Body of pancreas (tissue), 4 donors: Measurements from ENCODE around the gene ARRB1. TPM values are rescaled to one million over a fixed set of nuclear protein-coding genes. Genes with fewer than 3 reads are reported as not detected.

Experiments
- ATAC-seq: fragments of 150-250 bp; one replicate; pipeline ENCODE4 v1.9.1; 2016
- DNase-seq, 4 donors: peaks; one replicate each; pipeline ENCODE4 v3.0.0-alpha.2; 2019
- H3K27ac ChIP-seq, 4 donors: fragments of 200-600 bp; sonication (generic); 1 replicate in 3 of 4; 2 replicates in 1 of 4; pipeline versions ENCODE4 v1.5.1 to v1.6.1; 2016 to 2019; ENCODE audit warnings: mild to moderate bottlenecking in 1 of 4, mixed read lengths in 1 of 4, moderate library complexity in 1 of 4
- H3K27me3 ChIP-seq, 2 donors: fragments of 200-600 bp; sonication (generic); one replicate each; pipeline ENCODE4 v1.6.0; 2016; ENCODE audit warnings: mild to moderate bottlenecking in 1 of 2
- H3K36me3 ChIP-seq, 2 donors: fragments of 200-600 bp; sonication (generic); replicated peaks in 1 of 2; 2 replicates each; pipeline ENCODE4 v1.5.1; 2016; ENCODE audit warnings: low read depth in 2 of 2; ENCODE audit not compliant: insufficient read depth in 1 of 2
- H3K4me1 ChIP-seq: fragments of 200-600 bp; sonication (generic); one replicate; pipeline ENCODE4 v1.6.0; 2016
- H3K4me3 ChIP-seq, 2 donors: fragments of 200-600 bp; sonication (generic); 1 replicate in 1 of 2; 2 replicates in 1 of 2; pipeline ENCODE4 v1.5.1; 2016 to 2019
- H3K9me3 ChIP-seq, 3 donors: fragments of 200-600 bp; sonication (generic); 1 replicate in 2 of 3; 2 replicates in 1 of 3; pipeline ENCODE4 v1.5.1; 2016
- CTCF ChIP-seq, 7 experiments: fragments of 450-650 bp in 4 of 7; fragments of 200-600 bp in 3 of 7; sonication (generic) in 3 of 7; IDR thresholded peaks; one replicate each; pipeline ENCODE4 v1.5.1; 2016 to 2019; ENCODE audit warnings: antibody characterized with exemption in 7 of 7
- POLR2A ChIP-seq, 3 donors: fragments of 450-650 bp; IDR thresholded peaks; one replicate each; pipeline ENCODE4 v1.6.1; 2016; ENCODE audit warnings: antibody characterized with exemption in 3 of 3, mild to moderate bottlenecking in 2 of 3
- WGBS, 2 donors: methylation state at CpG; one replicate each; pipeline ENCODE4 v1.1.5; 2017; 5-methylcytosine and 5-hydroxymethylcytosine counted together
- intact Hi-C: fragments of 100-400 bp; cut with DNase I; formaldehyde crosslinking; loops from one replicate; pipeline ENCODE4 v1.15.1; 2023
- total RNA-seq, 2 donors: library from RNA; depleted of rRNA; stranded (reverse); fragments of >200 nt; gene quantifications; one replicate each; pipeline ENCODE4 v1.1.0, GENCODE V29; 2016

Gene ARRB1
- total RNA-seq, 2 donors from 2014 or later, result 41.0 to 54.1 TPM

- peaks cover 0 to 4% of the 10 kb centered on the region in 2 donors for H3K36me3 ChIP-seq
Observed at GRCh38 chr11:75264971-75265370, 86.5 kb downstream of the ARRB1 start.

GRCh38 chr11:75264356-75264755 is 87.1 kb downstream of the ARRB1 start:
- DNase-seq, result no peak
- TF ChIP-seq POLR2A (IDR thresholded peaks at IDR 0.05) (no peak), CTCF (IDR thresholded peaks at IDR 0.05) (no peak)
- Histone ChIP-seq H3K36me3 (peaks cover 0 to 4% of the 10 kb centered on the region in 2 donors), H3K27me3 (no peaks in the 10 kb centered on the region), H3K9me3 (no peaks in the 10 kb centered on the region), H3K4me3 (no peak overlapping the region), H3K27ac (no peak overlapping the region), H3K4me1 (no peaks in the 10 kb centered on the region)
- intact Hi-C loops, result no loop called here
- no peak for ATAC-seq

More at GRCh38 chr11:75264971-75265370, 86.5 kb downstream of the ARRB1 start:
- Histone ChIP-seq H3K9me3 (no peaks in the 10 kb centered on the region), H3K4me3 (no peak overlapping the region), H3K27ac (no peak overlapping the region), H3K27me3 (no peaks in the 10 kb centered on the region), H3K4me1 (no peaks in the 10 kb centered on the region)
- 93 to 94% methylated on average over 5 to 6 of the region's 6 CpGs for WGBS, 2 donors
- TF ChIP-seq CTCF (IDR thresholded peaks at IDR 0.05) (no peak), POLR2A (IDR thresholded peaks at IDR 0.05) (no peak)
- ATAC-seq (no peak), DNase-seq (no peak)
- intact Hi-C loops, result no loop called here

- H3K4me3 ChIP-seq, result no peak overlapping the region
- H3K27ac ChIP-seq, result no peak overlapping the region
- H3K36me3 ChIP-seq, result peaks cover 0 to 4% of the 10 kb centered on the region in 2 donors
- ATAC-seq, result no peak
- intact Hi-C loops, result no loop called here
- TF ChIP-seq POLR2A (IDR thresholded peaks at IDR 0.05) (no peak), CTCF (IDR thresholded peaks at IDR 0.05) (no peak)
- no peak for DNase-seq
- no peaks in the 10 kb centered on the region for H3K27me3 ChIP-seq
- 62 to 88% methylated on average over 4 of the region's 4 CpGs for WGBS, 2 donors
- H3K4me1 ChIP-seq, result no peaks in the 10 kb centered on the region
- H3K9me3 ChIP-seq, result no peaks in the 10 kb centered on the region
Observed at GRCh38 chr11:75263944-75264349, 87.5 kb downstream of the ARRB1 start.

- no peak for ATAC-seq
- intact Hi-C loops, result no loop called here
- H3K36me3 ChIP-seq, result peaks cover 0 to 2% of the 10 kb centered on the region in 2 donors
- no peak overlapping the region for H3K4me3 ChIP-seq
- TF ChIP-seq CTCF (IDR thresholded peaks at IDR 0.05) (no peak), POLR2A (IDR thresholded peaks at IDR 0.05) (no peak)
- 70 to 82% methylated on average over 8 to 17 of the region's 17 CpGs for WGBS, 2 donors
- no peak overlapping the region for H3K27ac ChIP-seq
- H3K4me1 ChIP-seq, result no peaks in the 10 kb centered on the region
- H3K27me3 ChIP-seq, result no peaks in the 10 kb centered on the region
- DNase-seq, result no peak
- no peaks in the 10 kb centered on the region for H3K9me3 ChIP-seq
Observed at GRCh38 chr11:75262961-75263852, 88.3 kb downstream of the ARRB1 start.

- Histone ChIP-seq H3K4me3 (no peak overlapping the region), H3K27ac (no peak overlapping the region), H3K4me1 (no peaks in the 10 kb centered on the region), H3K27me3 (no peaks in the 10 kb centered on the region), H3K36me3 (peaks cover 0 to 2% of the 10 kb centered on the region in 2 donors), H3K9me3 (no peaks in the 10 kb centered on the region)
- 57 to 76% methylated on average over 3 to 4 of the region's 4 CpGs for WGBS, 2 donors
- ATAC-seq (no peak), DNase-seq (no peak)
- TF ChIP-seq POLR2A (IDR thresholded peaks at IDR 0.05) (no peak), CTCF (IDR thresholded peaks at IDR 0.05) (no peak)
- intact Hi-C loops, result no loop called here
Observed at GRCh38 chr11:75262436-75262835, 89.0 kb downstream of the ARRB1 start.
